Gastroesophageal sphincter (tissue), 4 donors: ENCODE measurements around the gene KAT6B. TPM values are rescaled to one million over a fixed set of nuclear protein-coding genes. Genes with fewer than 3 reads are reported as not detected.

Experiments
- ATAC-seq: fragments of 150-250 bp; one replicate; pipeline ENCODE4 v1.9.1; 2016; ENCODE audit warnings: mild to moderate bottlenecking, moderate library complexity
- H3K27ac ChIP-seq, 4 donors: fragments of 200-600 bp; sonication (generic) in 3 of 4; 1 replicate in 3 of 4; 2 replicates in 1 of 4; pipeline ENCODE4 v1.5.1; 2016 to 2019
- H3K27me3 ChIP-seq: fragments of 200-600 bp; sonication (generic); one replicate; pipeline ENCODE4 v1.5.1; 2019
- H3K36me3 ChIP-seq, 2 donors: fragments of 200-600 bp; sonication (generic); one replicate each; pipeline ENCODE4 v1.5.1; 2019; ENCODE audit warnings: control low read depth in 1 of 2
- H3K4me1 ChIP-seq, 3 donors: fragments of 200-600 bp; sonication (generic); 1 replicate in 2 of 3; 2 replicates in 1 of 3; pipeline ENCODE4 v1.5.1; 2016 to 2019; ENCODE audit warnings: control low read depth in 2 of 3
- H3K4me3 ChIP-seq, 2 donors: fragments of 200-600 bp; sonication (generic); one replicate each; pipeline ENCODE4 v1.5.1; 2019; ENCODE audit warnings: mild to moderate bottlenecking in 1 of 2, moderate library complexity in 1 of 2
- H3K9me3 ChIP-seq, 3 donors: fragments of 200-600 bp; sonication (generic); one replicate each; pipeline ENCODE4 v1.5.1; 2017 to 2019; ENCODE audit warnings: control low read depth in 2 of 3
- EP300 ChIP-seq: sonication (generic); formaldehyde crosslinking; IDR thresholded peaks from one replicate; pipeline ENCODE4 v1.6.1; 2017; ENCODE audit warnings: antibody characterized with exemption, mild to moderate bottlenecking
- POLR2A ChIP-seq, 2 donors: fragments of 450-650 bp; IDR thresholded peaks; one replicate each; pipeline ENCODE4 v1.6.1; 2017; ENCODE audit warnings: antibody characterized with exemption in 2 of 2, mild to moderate bottlenecking in 2 of 2, moderate library complexity in 1 of 2
- POLR2AphosphoS5 ChIP-seq: sonication (generic); formaldehyde crosslinking; IDR thresholded peaks from one replicate; pipeline ENCODE4 v1.6.1; 2017; ENCODE audit warnings: antibody characterized with exemption
- WGBS, 2 donors: methylation state at CpG; one replicate each; pipeline ENCODE4 v1.1.5; 2018; ENCODE audit warnings: low coverage in 1 of 2; 5-methylcytosine and 5-hydroxymethylcytosine counted together
- total RNA-seq, 4 donors: library from RNA; depleted of rRNA; stranded (reverse); fragments of >200 nt; gene quantifications; one replicate each; pipeline ENCODE4 v1.1.0, GENCODE V29; 2016
- TF ChIP-seq, protein P1 (sequence below), 4 experiments: fragments of 200-600 bp in 2 of 4; fragments of 450-650 bp in 2 of 4; sonication (generic) in 1 of 4; IDR thresholded peaks; one replicate each; pipeline ENCODE4 v1.5.1; 2017 to 2019; ENCODE audit warnings: antibody characterized with exemption in 4 of 4, mild to moderate bottlenecking in 2 of 4, moderate library complexity in 2 of 4

KAT6B gene
- total RNA-seq, 4 donors from 2014 or later: 35.8 to 107 (median 82.9) TPM

DNA sequence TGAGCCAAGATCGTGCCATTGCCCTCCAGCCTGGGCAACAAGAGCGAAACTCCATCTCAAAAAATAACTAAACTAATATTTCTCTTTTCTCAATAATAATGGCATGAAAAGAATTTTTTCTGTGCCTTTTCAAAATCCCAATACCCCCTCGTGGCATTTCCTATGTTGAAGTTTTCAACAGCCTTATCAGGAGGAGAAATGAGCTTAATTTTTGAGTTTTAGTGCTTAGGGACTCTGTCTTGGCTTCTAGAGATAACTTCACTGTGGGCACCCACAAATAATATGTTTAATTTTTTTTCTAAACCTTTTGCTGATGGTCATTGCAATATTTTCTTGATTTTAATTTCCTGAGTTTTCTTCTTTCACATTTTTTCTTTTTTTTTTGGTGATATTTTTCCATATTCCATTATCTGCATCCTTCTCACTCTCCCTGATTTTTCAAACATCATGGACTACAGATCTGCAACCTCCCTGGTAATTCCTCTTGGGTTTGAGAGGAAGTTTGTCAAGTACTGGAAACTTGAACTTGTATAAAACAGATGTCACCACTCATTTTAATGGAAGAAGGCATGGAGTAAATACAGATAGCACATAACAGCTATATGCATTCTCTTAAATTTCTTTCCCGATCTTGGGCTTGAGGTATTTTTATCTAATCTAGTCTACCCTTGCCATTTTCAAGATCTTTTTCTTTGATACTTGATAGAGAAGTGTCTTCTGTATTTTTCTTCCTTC is 84.0 kb downstream of the KAT6B start:
- WGBS, 2 donors: 68 to 80% methylated on average over 4 of the region's 4 CpGs
- Histone ChIP-seq H3K27me3 (no peaks in the 10 kb centered on the region), H3K4me1 (peaks cover 0 to 40% (median 0%) of the 10 kb centered on the region in 3 donors), H3K9me3 (no peaks in the 10 kb centered on the region), H3K4me3 (no peak overlapping the region), H3K27ac (no peak overlapping the region), H3K36me3 (no peaks in the 10 kb centered on the region)
- no peak for ATAC-seq
- TF ChIP-seq, protein P1, sequence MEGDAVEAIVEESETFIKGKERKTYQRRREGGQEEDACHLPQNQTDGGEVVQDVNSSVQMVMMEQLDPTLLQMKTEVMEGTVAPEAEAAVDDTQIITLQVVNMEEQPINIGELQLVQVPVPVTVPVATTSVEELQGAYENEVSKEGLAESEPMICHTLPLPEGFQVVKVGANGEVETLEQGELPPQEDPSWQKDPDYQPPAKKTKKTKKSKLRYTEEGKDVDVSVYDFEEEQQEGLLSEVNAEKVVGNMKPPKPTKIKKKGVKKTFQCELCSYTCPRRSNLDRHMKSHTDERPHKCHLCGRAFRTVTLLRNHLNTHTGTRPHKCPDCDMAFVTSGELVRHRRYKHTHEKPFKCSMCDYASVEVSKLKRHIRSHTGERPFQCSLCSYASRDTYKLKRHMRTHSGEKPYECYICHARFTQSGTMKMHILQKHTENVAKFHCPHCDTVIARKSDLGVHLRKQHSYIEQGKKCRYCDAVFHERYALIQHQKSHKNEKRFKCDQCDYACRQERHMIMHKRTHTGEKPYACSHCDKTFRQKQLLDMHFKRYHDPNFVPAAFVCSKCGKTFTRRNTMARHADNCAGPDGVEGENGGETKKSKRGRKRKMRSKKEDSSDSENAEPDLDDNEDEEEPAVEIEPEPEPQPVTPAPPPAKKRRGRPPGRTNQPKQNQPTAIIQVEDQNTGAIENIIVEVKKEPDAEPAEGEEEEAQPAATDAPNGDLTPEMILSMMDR (IDR thresholded peaks at IDR 0.05): no peak
- TF ChIP-seq POLR2AphosphoS5: no peak
- no peak for TF ChIP-seq EP300
- TF ChIP-seq POLR2A (IDR thresholded peaks at IDR 0.05): no peak

DNA sequence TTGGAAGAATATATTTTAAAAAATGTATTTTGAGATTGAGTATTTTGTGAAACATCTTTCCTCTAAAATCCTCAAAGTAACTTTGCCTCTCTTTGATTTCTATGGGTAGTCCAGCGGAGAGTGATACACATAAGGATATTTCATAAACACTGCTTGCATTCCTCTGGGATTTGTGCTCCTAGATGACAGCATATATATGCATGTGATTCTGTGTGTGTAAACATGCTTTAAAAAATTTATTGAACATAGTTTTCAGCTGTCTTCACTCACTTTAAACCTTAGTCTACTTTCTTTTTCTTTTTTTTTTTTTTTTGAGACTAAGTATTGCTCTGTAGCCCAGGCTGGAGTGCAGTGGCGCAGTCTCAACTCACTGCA is 84.6 kb downstream of the KAT6B start:
- peaks cover 0 to 41% (median 0%) of the 10 kb centered on the region in 3 donors for H3K4me1 ChIP-seq
- peak overlapping the region in 1 of 4 donors; percentile 5 for H3K27ac ChIP-seq
- TF ChIP-seq EP300: no peak
- TF ChIP-seq POLR2A (IDR thresholded peaks at IDR 0.05): no peak
- TF ChIP-seq POLR2AphosphoS5: no peak
- TF ChIP-seq, protein P1 (IDR thresholded peaks at IDR 0.05): no peak
- H3K9me3 ChIP-seq: no peaks in the 10 kb centered on the region
- H3K36me3 ChIP-seq: no peaks in the 10 kb centered on the region
- no peak for ATAC-seq
- H3K4me3 ChIP-seq: no peak overlapping the region
- H3K27me3 ChIP-seq: no peaks in the 10 kb centered on the region
- 67 to 85% methylated on average over 1 to 2 of the region's 2 CpGs for WGBS, 2 donors

- Histone ChIP-seq H3K27ac (no peak overlapping the region), H3K4me1 (peaks cover 0 to 44% (median under 1%) of the 10 kb centered on the region in 3 donors), H3K4me3 (no peak overlapping the region), H3K36me3 (no peaks in the 10 kb centered on the region), H3K9me3 (no peaks in the 10 kb centered on the region), H3K27me3 (no peaks in the 10 kb centered on the region)
- TF ChIP-seq EP300 (no peak), POLR2A (IDR thresholded peaks at IDR 0.05) (no peak), POLR2AphosphoS5 (no peak)
- TF ChIP-seq, protein P1 (IDR thresholded peaks at IDR 0.05): no peak
- ATAC-seq: no peak
These were observed 85.8 kb downstream of the KAT6B start for GRCh38 chr10:74912182-74912581.

GRCh38 chr10:74912682-74913081 is 86.3 kb downstream of the KAT6B start:
- no peaks in the 10 kb centered on the region for H3K27me3 ChIP-seq

More at GRCh38 chr10:74912682-74913081, 86.3 kb downstream of the KAT6B start:
- TF ChIP-seq POLR2A (IDR thresholded peaks at IDR 0.05) (no peak), POLR2AphosphoS5 (no peak), EP300 (no peak)
- TF ChIP-seq, protein P1 (IDR thresholded peaks at IDR 0.05): no peak
- ATAC-seq: no peak
- H3K4me3 ChIP-seq: no peak overlapping the region
- H3K27ac ChIP-seq: no peak overlapping the region
- 95 to 100% methylated on average over 2 of the region's 2 CpGs for WGBS, 2 donors
- H3K9me3 ChIP-seq: no peaks in the 10 kb centered on the region
- no peaks in the 10 kb centered on the region for H3K36me3 ChIP-seq
- H3K4me1 ChIP-seq: peaks cover 0 to 46% (median 5%) of the 10 kb centered on the region in 3 donors
